Neural cell (in vitro differentiated cells): Measurements from ENCODE around the gene PTP4A2. TPM values are rescaled to one million over a fixed set of nuclear protein-coding genes. Genes with fewer than 3 reads are reported as not detected.

Experiments
- H2AFZ ChIP-seq: fragments of 200-600, 300-800 bp; sonication (generic), shearing (Covaris generic); 2 replicates; pipeline ENCODE4 v1.6.0; 2014; ENCODE audit warnings: low read depth, mild to moderate bottlenecking, antibody characterized with exemption, low read length, moderate library complexity
- H3F3A ChIP-seq: fragments of 200-600 bp; shearing (Covaris generic); 2 replicates; pipeline ENCODE4 v1.6.1; 2016; ENCODE audit warnings: mild to moderate bottlenecking, moderate library complexity, mixed read lengths, antibody characterized with exemption, low read length; ENCODE audit not compliant: insufficient read depth, poor library complexity, severe bottlenecking
- H3K27ac ChIP-seq: fragments of 200-600, 300-800 bp; sonication (generic), shearing (Covaris generic); 2 replicates; pipeline ENCODE4 v1.5.1; 2014; ENCODE audit warnings: mild to moderate bottlenecking, low read length, moderate library complexity
- H3K27me3 ChIP-seq: fragments of 300-800, 200-600 bp; sonication (generic), shearing (Covaris generic); 2 replicates; pipeline ENCODE4 v1.6.0; 2014; ENCODE audit warnings: mild to moderate bottlenecking, low read depth, low read length, moderate library complexity; ENCODE audit not compliant: insufficient read depth
- H3K36me3 ChIP-seq: fragments of 300-800, 200-600 bp; sonication (generic), shearing (Covaris generic); 2 replicates; pipeline ENCODE4 v1.5.1; 2014; ENCODE audit warnings: mild to moderate bottlenecking, antibody characterized with exemption, low read length, moderate library complexity; ENCODE audit not compliant: insufficient read depth
- H3K4me2 ChIP-seq: fragments of 300-800, 200-600 bp; sonication (generic), shearing (Covaris generic); 2 replicates; pipeline ENCODE4 v1.6.0; 2014; ENCODE audit warnings: mild to moderate bottlenecking, low read length
- H3K4me3 ChIP-seq: fragments of 300-800, 200-600 bp; sonication (generic), shearing (Covaris generic); 2 replicates; pipeline ENCODE4 v1.5.1; 2014; ENCODE audit warnings: mild to moderate bottlenecking, low read length, moderate library complexity
- H3K79me2 ChIP-seq: fragments of 200-600 bp; shearing (Covaris generic); replicated peaks from 2 replicates; pipeline ENCODE4 v1.6.0; 2014; ENCODE audit warnings: mild to moderate bottlenecking, low read length, moderate library complexity; ENCODE audit not compliant: insufficient read depth
- H3K9ac ChIP-seq: fragments of 300-800, 200-600 bp; sonication (generic), shearing (Covaris generic); 2 replicates; pipeline ENCODE4 v1.6.1; 2016; ENCODE audit warnings: mild to moderate bottlenecking, low read length, mixed read lengths
- H3K9me2 ChIP-seq: fragments of 200-600 bp; shearing (Covaris generic); 2 replicates; pipeline ENCODE4 v1.6.1; 2016; ENCODE audit warnings: mild to moderate bottlenecking, low read length, mixed read lengths; ENCODE audit not compliant: insufficient read depth
- H3K9me3 ChIP-seq: fragments of 200-600, 300-800 bp; sonication (generic), shearing (Covaris generic); 2 replicates; pipeline ENCODE4 v1.6.1; 2016; ENCODE audit warnings: mild to moderate bottlenecking, mixed run types, low read length, moderate library complexity, mixed read lengths
- H4K20me1 ChIP-seq: fragments of 200-600 bp; shearing (Covaris generic); 2 replicates; pipeline ENCODE4 v1.6.1; 2016; ENCODE audit warnings: mild to moderate bottlenecking, mixed run types; ENCODE audit not compliant: insufficient read depth
- EP300 ChIP-seq: fragments of 450-650 bp; conservative IDR thresholded peaks from 2 replicates; pipeline ENCODE4 v1.6.1; 2014; ENCODE audit warnings: antibody characterized with exemption, mild to moderate bottlenecking, moderate library complexity; ENCODE audit not compliant: poor library complexity, severe bottlenecking
- EZH2 ChIP-seq: fragments of 200-600, 300-800 bp; shearing (Covaris generic), sonication (generic); IDR thresholded peaks from 2 replicates; pipeline ENCODE4 v1.6.1; 2014; ENCODE audit warnings: antibody characterized with exemption, low read length, borderline replicate concordance, mild to moderate bottlenecking; ENCODE audit not compliant: insufficient read depth, poor library complexity, severe bottlenecking
- MXI1 ChIP-seq: fragments of 450-650 bp; conservative IDR thresholded peaks from 2 replicates; pipeline ENCODE4 v1.6.1; 2014; ENCODE audit warnings: antibody characterized with exemption, mild to moderate bottlenecking; ENCODE audit not compliant: poor library complexity, severe bottlenecking
- POLR2AphosphoS5 ChIP-seq: IDR thresholded peaks from 2 replicates; pipeline ENCODE4 v1.6.1; 2012
- RAD21 ChIP-seq: fragments of 450-650 bp; conservative IDR thresholded peaks from 2 replicates; pipeline ENCODE4 v1.6.1; 2014; ENCODE audit warnings: antibody characterized with exemption, mild to moderate bottlenecking, moderate library complexity
- REST ChIP-seq: IDR thresholded peaks from 2 replicates; pipeline ENCODE4 v1.6.1; 2012; ENCODE audit warnings: borderline replicate concordance
- SMC3 ChIP-seq: fragments of 450-650 bp; conservative IDR thresholded peaks from 2 replicates; pipeline ENCODE4 v1.6.1; 2014; ENCODE audit warnings: antibody characterized with exemption, mild to moderate bottlenecking, moderate library complexity; ENCODE audit not compliant: poor library complexity
- TAF1 ChIP-seq: IDR thresholded peaks from 2 replicates; pipeline ENCODE4 v1.6.1; 2012; ENCODE audit warnings: low read depth
- polyA plus RNA-seq: library from polyadenylated mRNA; depleted of rRNA; stranded (reverse); fragments of >200 nt; gene quantifications from 2 replicates; pipeline ENCODE4 v1.2.3, GENCODE V29; 2014
- TF ChIP-seq, protein P1 (sequence below): fragments of 450-650 bp; IDR thresholded peaks from 2 replicates; pipeline ENCODE4 v1.5.1; 2014; ENCODE audit warnings: antibody characterized with exemption, mild to moderate bottlenecking, moderate library complexity; ENCODE audit not compliant: poor library complexity, severe bottlenecking

PTP4A2 gene
- polyA plus RNA-seq, 1 donor from 2014 or later: 250 TPM

- Histone ChIP-seq H3K4me3 (no peak overlapping the region), H3K27ac (no peak overlapping the region), H3K36me3 (no peaks in the 10 kb centered on the region), H3K9me3 (no peaks in the 10 kb centered on the region), H3K9ac (no peak overlapping the region), H3K27me3 (no peaks in the 10 kb centered on the region), H3F3A (no peaks in the 10 kb centered on the region), H3K4me2 (no peak overlapping the region), H4K20me1 (no peaks in the 10 kb centered on the region), H2AFZ (no peak overlapping the region), H3K9me2 (no peaks in the 10 kb centered on the region), H3K79me2 (no peaks in the 10 kb centered on the region)
- TF ChIP-seq MXI1: no peak
- no peak for TF ChIP-seq REST
- TF ChIP-seq TAF1: no peak
- TF ChIP-seq SMC3: no peak
- no peak for TF ChIP-seq EZH2
- TF ChIP-seq, protein P1, sequence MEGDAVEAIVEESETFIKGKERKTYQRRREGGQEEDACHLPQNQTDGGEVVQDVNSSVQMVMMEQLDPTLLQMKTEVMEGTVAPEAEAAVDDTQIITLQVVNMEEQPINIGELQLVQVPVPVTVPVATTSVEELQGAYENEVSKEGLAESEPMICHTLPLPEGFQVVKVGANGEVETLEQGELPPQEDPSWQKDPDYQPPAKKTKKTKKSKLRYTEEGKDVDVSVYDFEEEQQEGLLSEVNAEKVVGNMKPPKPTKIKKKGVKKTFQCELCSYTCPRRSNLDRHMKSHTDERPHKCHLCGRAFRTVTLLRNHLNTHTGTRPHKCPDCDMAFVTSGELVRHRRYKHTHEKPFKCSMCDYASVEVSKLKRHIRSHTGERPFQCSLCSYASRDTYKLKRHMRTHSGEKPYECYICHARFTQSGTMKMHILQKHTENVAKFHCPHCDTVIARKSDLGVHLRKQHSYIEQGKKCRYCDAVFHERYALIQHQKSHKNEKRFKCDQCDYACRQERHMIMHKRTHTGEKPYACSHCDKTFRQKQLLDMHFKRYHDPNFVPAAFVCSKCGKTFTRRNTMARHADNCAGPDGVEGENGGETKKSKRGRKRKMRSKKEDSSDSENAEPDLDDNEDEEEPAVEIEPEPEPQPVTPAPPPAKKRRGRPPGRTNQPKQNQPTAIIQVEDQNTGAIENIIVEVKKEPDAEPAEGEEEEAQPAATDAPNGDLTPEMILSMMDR: no peak
- no peak for TF ChIP-seq EP300
- no peak for TF ChIP-seq RAD21
- TF ChIP-seq POLR2AphosphoS5: no peak
These were observed 80.3 kb downstream of the PTP4A2 start for GRCh38 chr1:31857863-31858262.

Other genes starting within 250 kb of the PTP4A2 start
- 3.4 and 4.4 TPM in 2 replicates for gene COL16A1, start 234.4 kb downstream of the PTP4A2 start, polyA plus RNA-seq
- gene ADGRB2, start 174.0 kb downstream of the PTP4A2 start, polyA plus RNA-seq: 45.0 and 51.8 TPM in 2 replicates
- not detected in 2 replicates for gene SPOCD1, start 122.3 kb downstream of the PTP4A2 start, polyA plus RNA-seq
- gene KHDRBS1, start 75.5 kb upstream of the PTP4A2 start, polyA plus RNA-seq: 210 and 214 TPM in 2 replicates
- gene TMEM39B, start 134.6 kb upstream of the PTP4A2 start, polyA plus RNA-seq: 18.1 and 21.1 TPM in 2 replicates
- gene KPNA6, start 169.7 kb upstream of the PTP4A2 start, polyA plus RNA-seq: 15.7 and 17.3 TPM in 2 replicates
- 34.5 and 39.0 TPM in 2 replicates for gene TXLNA, start 241.3 kb upstream of the PTP4A2 start, polyA plus RNA-seq